Measurements from ENCODE around the gene TRIM41. TPM values are rescaled to one million over a fixed set of nuclear protein-coding genes. Genes with fewer than 3 reads are reported as not detected.

TRIM41 gene
- total and polyA plus RNA-seq, 2 of the 13 experiments (the other 11 are each of a cell fraction or from before 2014, with no cell fraction given), result 10.2 to 16.7 TPM

GRCh38 chr5:181245427-181246275, 22.6 kb downstream of the TRIM41 start (continued):
- no peak for TF ChIP-seq PHB2 (IDR thresholded peaks at IDR 0.05; ENCODE audit: partially characterized antibody)
- TF ChIP-seq MEIS2 (CRISPR knock-in tag; IDR thresholded peaks at IDR 0.05), result 0 out of 2 replicates have a peak, but pooled peaks have one; percentile 26
- TF ChIP-seq FOXJ3 (CRISPR knock-in tag; IDR thresholded peaks at IDR 0.05; ENCODE audit: borderline replicate concordance), result 0 out of 2 replicates have a peak, but pooled peaks have one; percentile 14
- TF ChIP-seq ZBTB7A (CRISPR knock-in tag; IDR thresholded peaks at IDR 0.05), result no peak
- TF ChIP-seq PAF1 (CRISPR knock-in tag; IDR thresholded peaks at IDR 0.05), result no peak
- no peak for TF ChIP-seq HNF1B (CRISPR knock-in tag; IDR thresholded peaks at IDR 0.05)
- no peak for TF ChIP-seq MIER2 (CRISPR knock-in tag; IDR thresholded peaks at IDR 0.05)
- TF ChIP-seq ZNF17 (CRISPR knock-in tag; IDR thresholded peaks at IDR 0.05), result no peak
- TF ChIP-seq ZNF224 (CRISPR knock-in tag; IDR thresholded peaks at IDR 0.05), result no peak
- no peak for TF ChIP-seq CBX1 (IDR thresholded peaks at IDR 0.05; ENCODE audit: low read depth)
- TF ChIP-seq ZBTB7B (CRISPR knock-in tag; IDR thresholded peaks at IDR 0.05), result peak; percentile 55; the same call in 1 of the 2 replicates
- TF ChIP-seq BCL6 (CRISPR knock-in tag; IDR thresholded peaks at IDR 0.05), result no peak
- no peak for TF ChIP-seq ZBTB49 (CRISPR knock-in tag; IDR thresholded peaks at IDR 0.05; ENCODE audit: borderline replicate concordance)
- no peak for TF ChIP-seq MATR3 (CRISPR knock-in tag; IDR thresholded peaks at IDR 0.05)
- no peak for TF ChIP-seq ZFP82 (CRISPR knock-in tag; IDR thresholded peaks at IDR 0.05; ENCODE audit: borderline replicate concordance)
- TF ChIP-seq ZSCAN5A (CRISPR knock-in tag; IDR thresholded peaks at IDR 0.05; ENCODE audit: borderline replicate concordance), result no peak
- no peak for TF ChIP-seq ADNP (CRISPR knock-in tag; IDR thresholded peaks at IDR 0.05)
- TF ChIP-seq ASH2L (IDR thresholded peaks at IDR 0.05; ENCODE audit: insufficient read length, low read depth, low read length), result peak; percentile 38
- TF ChIP-seq SP5 (CRISPR knock-in tag; IDR thresholded peaks at IDR 0.05; ENCODE audit: borderline replicate concordance, low read depth), result no peak
- TF ChIP-seq SALL1 (CRISPR knock-in tag; IDR thresholded peaks at IDR 0.05), result peak; percentile 22
- TF ChIP-seq ZNF354B (CRISPR knock-in tag; IDR thresholded peaks at IDR 0.05), result no peak
- no peak for TF ChIP-seq HNRNPH1 (optimal IDR thresholded peaks at IDR 0.05; ENCODE audit: low read depth, low read length)
- TF ChIP-seq ZNF547 (CRISPR knock-in tag; IDR thresholded peaks at IDR 0.05), result no peak
- TF ChIP-seq ZFP36L2 (CRISPR knock-in tag; IDR thresholded peaks at IDR 0.05), result no peak
- TF ChIP-seq FOXO4 (CRISPR knock-in tag; conservative IDR thresholded peaks at IDR 0.05), result no peak
